ENCODE data around the gene IDUA.

DNA sequence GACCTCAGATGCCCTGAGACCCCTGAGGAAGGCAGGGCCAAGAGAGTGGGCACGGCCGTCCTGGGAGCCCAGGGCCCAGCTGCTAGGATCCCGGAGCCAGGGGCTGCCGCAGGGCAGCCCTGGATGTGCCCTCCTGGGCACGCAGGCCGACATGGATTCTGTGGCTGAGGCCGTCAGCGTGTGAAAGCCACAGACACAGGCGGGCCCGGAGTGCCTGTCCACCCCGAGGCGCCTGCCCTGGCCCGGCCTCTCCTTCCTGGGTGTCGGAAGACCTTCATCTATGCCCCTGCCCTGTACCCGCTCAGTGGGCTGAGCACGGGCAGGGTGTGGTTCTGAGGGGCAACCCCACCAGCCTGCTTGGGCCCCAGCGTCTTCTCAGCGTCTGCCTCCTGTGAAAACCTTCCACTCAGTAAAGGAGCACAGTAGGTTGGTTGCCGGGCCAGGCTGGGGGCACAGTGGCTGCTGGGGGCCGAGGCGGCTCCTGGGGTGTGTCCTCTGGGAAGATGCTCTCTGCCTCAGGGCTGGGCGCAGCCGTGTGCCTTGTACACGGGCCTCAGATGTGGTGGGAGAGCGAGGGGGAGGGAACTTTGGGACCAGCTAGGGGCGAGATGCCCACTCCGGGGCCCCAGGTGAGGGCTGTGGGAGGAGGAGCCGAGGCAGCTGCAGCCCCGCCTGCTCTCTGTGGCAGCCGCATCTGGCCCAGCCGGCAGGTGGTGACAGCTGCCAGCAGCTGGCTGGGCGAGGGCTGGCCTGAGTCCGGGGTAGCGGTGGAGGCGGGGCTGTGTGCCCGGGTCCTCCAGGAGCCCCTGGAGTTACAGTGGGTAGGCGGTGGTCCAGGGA lies 45.3 kb downstream of the IDUA start:
- no peak for TF ChIP-seq POLR2A (IDR thresholded peaks at IDR 0.05)
- TF ChIP-seq, protein P1, sequence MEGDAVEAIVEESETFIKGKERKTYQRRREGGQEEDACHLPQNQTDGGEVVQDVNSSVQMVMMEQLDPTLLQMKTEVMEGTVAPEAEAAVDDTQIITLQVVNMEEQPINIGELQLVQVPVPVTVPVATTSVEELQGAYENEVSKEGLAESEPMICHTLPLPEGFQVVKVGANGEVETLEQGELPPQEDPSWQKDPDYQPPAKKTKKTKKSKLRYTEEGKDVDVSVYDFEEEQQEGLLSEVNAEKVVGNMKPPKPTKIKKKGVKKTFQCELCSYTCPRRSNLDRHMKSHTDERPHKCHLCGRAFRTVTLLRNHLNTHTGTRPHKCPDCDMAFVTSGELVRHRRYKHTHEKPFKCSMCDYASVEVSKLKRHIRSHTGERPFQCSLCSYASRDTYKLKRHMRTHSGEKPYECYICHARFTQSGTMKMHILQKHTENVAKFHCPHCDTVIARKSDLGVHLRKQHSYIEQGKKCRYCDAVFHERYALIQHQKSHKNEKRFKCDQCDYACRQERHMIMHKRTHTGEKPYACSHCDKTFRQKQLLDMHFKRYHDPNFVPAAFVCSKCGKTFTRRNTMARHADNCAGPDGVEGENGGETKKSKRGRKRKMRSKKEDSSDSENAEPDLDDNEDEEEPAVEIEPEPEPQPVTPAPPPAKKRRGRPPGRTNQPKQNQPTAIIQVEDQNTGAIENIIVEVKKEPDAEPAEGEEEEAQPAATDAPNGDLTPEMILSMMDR (IDR thresholded peaks at IDR 0.05): no peak
